Fibroblast of skin of right quadriceps (primary cell): ENCODE measurements around the gene RARG.

Experiments
- DNase-seq: peaks from one replicate; pipeline ENCODE4 v3.0.0-alpha.2; 2013

Gene RARG

GRCh38 chr12:53222170-53222721 is 9.8 kb downstream of the RARG start:
- peak; percentile 82 for DNase-seq

- DNase-seq, result peak; percentile 63
These were observed 10.6 kb downstream of the RARG start for GRCh38 chr12:53221203-53222080.

- DNase-seq, result peak; percentile 96
These were observed 11.3 kb downstream of the RARG start for GRCh38 chr12:53220694-53221202.

GRCh38 chr12:53219956-53220693 is 11.9 kb downstream of the RARG start:
- peak; percentile 77 for DNase-seq

- DNase-seq, result no peak
These were observed 12.6 kb downstream of the RARG start for GRCh38 chr12:53219292-53219955.

GRCh38 chr12:53218551-53219291 is 13.3 kb downstream of the RARG start:
- no peak for DNase-seq

- DNase-seq, result no peak
These were observed 14.1 kb downstream of the RARG start for GRCh38 chr12:53217931-53218307.

- DNase-seq, result no peak
These were observed 14.7 kb downstream of the RARG start for GRCh38 chr12:53217051-53217930.

- DNase-seq, result no peak
These were observed 16.5 kb downstream of the RARG start for GRCh38 chr12:53215497-53215896.

GRCh38 chr12:53214687-53215455 is 17.1 kb downstream of the RARG start:
- DNase-seq, result no peak

GRCh38 chr12:53214221-53214620 is 17.8 kb downstream of the RARG start:
- no peak for DNase-seq

GRCh38 chr12:53213348-53213747 is 18.7 kb downstream of the RARG start:
- peak; percentile 62 for DNase-seq

GRCh38 chr12:53212931-53213330 is 19.1 kb downstream of the RARG start:
- no peak for DNase-seq

- DNase-seq, result no peak
These were observed 20.3 kb downstream of the RARG start for GRCh38 chr12:53211476-53212381.

- DNase-seq, result no peak
These were observed 21.2 kb downstream of the RARG start for GRCh38 chr12:53210843-53211242.

- no peak for DNase-seq
These were observed 23.0 kb downstream of the RARG start for GRCh38 chr12:53208877-53209463.

GRCh38 chr12:53208435-53208834 is 23.6 kb downstream of the RARG start:
- DNase-seq, result no peak

- no peak for DNase-seq
These were observed 25.0 kb downstream of the RARG start, which contains the start of gene ITGB7 for GRCh38 chr12:53207042-53207441. Gene ITGB7, minus strand, starts transcription at chr12:53207251. Its CDS starts 6,808 bp downstream, at chr12:53200443.
